Measurements from ENCODE around the gene IL1RAPL1.
"Not testable (repeated sequence)": the region's sequence is repeated elsewhere in the genome, so short reads cannot be mapped to it uniquely, and the experiment has no call there.

Gene IL1RAPL1

DNA sequence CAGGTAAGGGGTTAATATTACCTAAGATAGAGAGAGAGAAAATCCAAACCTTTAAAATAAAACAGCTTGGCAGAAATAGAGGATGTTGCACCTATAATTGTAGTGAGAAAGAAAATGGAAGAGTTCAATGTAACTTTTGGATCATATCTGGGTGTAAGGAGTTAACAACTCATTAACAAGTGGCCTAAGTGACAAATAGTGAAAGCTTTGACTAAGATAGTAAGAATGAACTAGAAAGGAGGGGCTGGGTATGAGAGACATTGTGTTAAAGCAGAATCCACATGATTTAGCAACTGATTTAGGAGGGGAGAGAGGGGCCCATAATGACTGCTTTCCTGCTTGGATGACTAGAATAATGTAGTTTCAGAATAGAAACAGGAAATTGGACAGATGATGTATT is 761.0 kb downstream of the IL1RAPL1 start:
- no peak for DNase-seq
- H3K4me3 Mint-ChIP-seq: no peak overlapping the region
- no peaks in the 10 kb centered on the region for H3K9me3 Mint-ChIP-seq
- TF ChIP-seq, protein P1, sequence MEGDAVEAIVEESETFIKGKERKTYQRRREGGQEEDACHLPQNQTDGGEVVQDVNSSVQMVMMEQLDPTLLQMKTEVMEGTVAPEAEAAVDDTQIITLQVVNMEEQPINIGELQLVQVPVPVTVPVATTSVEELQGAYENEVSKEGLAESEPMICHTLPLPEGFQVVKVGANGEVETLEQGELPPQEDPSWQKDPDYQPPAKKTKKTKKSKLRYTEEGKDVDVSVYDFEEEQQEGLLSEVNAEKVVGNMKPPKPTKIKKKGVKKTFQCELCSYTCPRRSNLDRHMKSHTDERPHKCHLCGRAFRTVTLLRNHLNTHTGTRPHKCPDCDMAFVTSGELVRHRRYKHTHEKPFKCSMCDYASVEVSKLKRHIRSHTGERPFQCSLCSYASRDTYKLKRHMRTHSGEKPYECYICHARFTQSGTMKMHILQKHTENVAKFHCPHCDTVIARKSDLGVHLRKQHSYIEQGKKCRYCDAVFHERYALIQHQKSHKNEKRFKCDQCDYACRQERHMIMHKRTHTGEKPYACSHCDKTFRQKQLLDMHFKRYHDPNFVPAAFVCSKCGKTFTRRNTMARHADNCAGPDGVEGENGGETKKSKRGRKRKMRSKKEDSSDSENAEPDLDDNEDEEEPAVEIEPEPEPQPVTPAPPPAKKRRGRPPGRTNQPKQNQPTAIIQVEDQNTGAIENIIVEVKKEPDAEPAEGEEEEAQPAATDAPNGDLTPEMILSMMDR (IDR thresholded peaks at IDR 0.05): no peak
- no peaks in the 10 kb centered on the region for H3K27me3 Mint-ChIP-seq (ENCODE audit: low read depth, poor library complexity)
- H3K4me1 Mint-ChIP-seq: no peaks in the 10 kb centered on the region
- H3K36me3 Mint-ChIP-seq (ENCODE audit: low read depth): no peaks in the 10 kb centered on the region
- H3K27ac Mint-ChIP-seq: no peak overlapping the region

DNA sequence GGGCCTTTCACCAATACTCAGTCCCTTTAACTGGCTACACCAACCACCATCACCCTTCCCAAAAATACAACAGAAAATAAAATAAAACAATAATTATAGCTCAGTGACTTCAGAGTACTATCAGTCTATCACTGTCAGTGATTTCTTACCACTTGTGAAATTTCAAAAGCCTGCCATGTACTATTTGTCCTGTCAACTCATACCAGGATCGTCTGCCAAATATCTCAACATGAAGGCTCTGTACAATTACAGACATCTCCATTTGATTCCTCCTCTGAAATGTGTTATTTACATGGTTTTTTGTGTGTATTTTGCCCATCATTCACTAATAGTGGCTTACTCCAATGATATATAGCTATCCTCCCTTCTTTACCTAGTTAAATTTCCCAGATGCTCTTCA is 772.0 kb downstream of the IL1RAPL1 start:
- no peak for DNase-seq

DNA sequence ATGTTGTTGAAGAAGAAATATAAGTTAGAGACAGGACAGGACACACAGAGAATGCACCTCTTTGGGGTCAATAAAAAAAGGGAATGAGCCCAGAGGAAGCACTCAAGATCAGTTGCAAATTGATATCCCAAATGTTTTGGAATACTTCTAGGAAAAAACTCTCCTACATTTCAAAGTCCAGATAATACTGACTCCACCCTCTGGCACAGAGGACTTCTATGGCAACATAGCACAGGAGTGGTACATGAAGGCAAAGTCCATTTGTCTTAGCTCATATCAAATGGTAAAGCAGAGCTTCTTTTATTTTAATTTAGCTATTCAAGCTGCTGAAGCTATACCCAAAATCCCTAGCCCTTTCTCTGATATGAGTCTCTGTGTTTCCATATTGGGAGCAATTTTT is 787.5 kb downstream of the IL1RAPL1 start:
- not testable (repeated sequence) for DNase-seq; H3K27ac Mint-ChIP-seq; H3K27me3 Mint-ChIP-seq (ENCODE audit: low read depth, poor library complexity); H3K4me1 Mint-ChIP-seq; H3K36me3 Mint-ChIP-seq (ENCODE audit: low read depth); H3K4me3 Mint-ChIP-seq
- H3K9me3 Mint-ChIP-seq: peaks cover 27% of the 10 kb centered on the region

More for the DNA sequence above, 772.0 kb downstream of the IL1RAPL1 start:
- Mint-ChIP-seq H3K9me3 (peaks cover 5% of the 10 kb centered on the region), H3K4me3 (no peak overlapping the region), H3K27ac (no peak overlapping the region), H3K4me1 (no peaks in the 10 kb centered on the region), H3K27me3 (ENCODE audit: low read depth, poor library complexity) (peaks cover 3% of the 10 kb centered on the region), H3K36me3 (ENCODE audit: low read depth) (no peaks in the 10 kb centered on the region)
- TF ChIP-seq, protein P1 (IDR thresholded peaks at IDR 0.05): no peak

DNA sequence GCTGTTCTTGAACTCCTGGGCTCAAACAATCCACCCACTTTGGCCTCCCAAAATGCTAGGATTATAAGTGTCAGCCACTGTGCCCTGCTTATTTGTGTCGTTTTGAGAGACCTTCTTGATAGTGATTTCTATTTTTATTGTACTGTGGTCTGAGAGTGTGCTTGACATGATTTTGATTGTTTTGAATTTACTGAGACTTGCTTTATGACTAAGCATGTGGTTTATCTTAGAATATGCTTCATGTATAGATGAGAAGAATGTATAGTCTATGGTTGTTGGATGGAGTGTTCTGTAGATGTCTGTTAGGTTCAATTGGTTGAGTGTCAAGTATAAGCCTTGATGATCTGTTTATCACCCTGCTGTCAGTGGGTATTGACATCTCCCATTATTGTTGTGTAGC is 789.3 kb downstream of the IL1RAPL1 start:
- H3K4me3 Mint-ChIP-seq: no peak overlapping the region
- DNase-seq: no peak
- no peaks in the 10 kb centered on the region for H3K4me1 Mint-ChIP-seq
- no peaks in the 10 kb centered on the region for H3K36me3 Mint-ChIP-seq (ENCODE audit: low read depth)
- H3K27me3 Mint-ChIP-seq (ENCODE audit: low read depth, poor library complexity): no peaks in the 10 kb centered on the region
- TF ChIP-seq, protein P1 (IDR thresholded peaks at IDR 0.05): no peak
- peaks cover 30% of the 10 kb centered on the region for H3K9me3 Mint-ChIP-seq
- no peak overlapping the region for H3K27ac Mint-ChIP-seq

DNA sequence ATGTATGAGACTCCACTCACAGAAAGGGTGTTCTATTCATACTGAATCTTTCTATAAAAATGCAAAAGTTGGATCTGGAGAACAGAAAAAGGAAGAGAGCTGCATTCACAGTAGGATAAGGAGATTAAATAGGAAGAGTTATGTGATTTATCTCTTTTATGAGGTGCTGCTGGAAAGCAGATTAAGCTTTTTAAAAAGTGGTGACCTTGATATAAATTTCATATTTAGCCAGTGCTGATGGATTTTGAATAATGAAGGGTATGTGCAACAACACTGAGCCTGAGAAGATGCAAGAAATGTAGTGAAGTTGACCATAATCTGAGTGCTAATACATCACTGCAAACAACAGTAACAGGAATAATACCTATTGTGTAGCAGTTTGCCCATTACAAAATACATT is 795.6 kb downstream of the IL1RAPL1 start:
- TF ChIP-seq, protein P1 (IDR thresholded peaks at IDR 0.05): no peak
- H3K9me3 Mint-ChIP-seq: peaks cover 12% of the 10 kb centered on the region
- H3K27me3 Mint-ChIP-seq (ENCODE audit: low read depth, poor library complexity): peaks cover 3% of the 10 kb centered on the region
- no peaks in the 10 kb centered on the region for H3K4me1 Mint-ChIP-seq
- H3K4me3 Mint-ChIP-seq: no peak overlapping the region
- no peaks in the 10 kb centered on the region for H3K36me3 Mint-ChIP-seq (ENCODE audit: low read depth)
- H3K27ac Mint-ChIP-seq: no peak overlapping the region
- DNase-seq: no peak

DNA sequence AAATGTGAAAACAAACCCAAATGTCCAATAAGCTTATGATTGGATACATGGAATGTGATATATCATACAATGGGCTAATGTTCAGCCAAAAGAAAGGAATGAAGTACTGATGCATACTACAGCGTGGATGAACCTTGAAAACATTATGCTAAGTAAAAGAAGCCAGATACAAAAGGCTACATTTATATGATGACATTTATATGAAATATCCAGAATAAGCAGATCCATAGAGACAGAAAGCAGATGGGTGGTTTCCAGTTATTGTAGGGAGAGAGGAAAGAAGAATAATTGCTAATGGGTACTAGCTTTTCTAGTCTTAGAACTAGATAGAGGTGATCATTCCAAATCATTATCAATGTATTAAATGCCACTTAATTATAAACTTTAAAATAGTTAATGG is 801.3 kb downstream of the IL1RAPL1 start:
- Mint-ChIP-seq H3K9me3 (peaks cover 4% of the 10 kb centered on the region), H3K4me1 (no peaks in the 10 kb centered on the region), H3K27me3 (ENCODE audit: low read depth, poor library complexity) (peaks cover 3% of the 10 kb centered on the region), H3K36me3 (ENCODE audit: low read depth) (no peaks in the 10 kb centered on the region), H3K4me3 (no peak overlapping the region), H3K27ac (no peak overlapping the region)
- DNase-seq: no peak
- TF ChIP-seq, protein P1 (IDR thresholded peaks at IDR 0.05): no peak
